H9 (cell line): Measurements from ENCODE around the gene CDH24. TPM values are rescaled to one million over a fixed set of nuclear protein-coding genes. Genes with fewer than 3 reads are reported as not detected.

Experiments used
- DNase-seq: peaks from one replicate; pipeline ENCODE4 v3.0.0-alpha.2; 2017
- H2AFZ ChIP-seq: one replicate; pipeline ENCODE4 v1.6.1; 2013; ENCODE audit warnings: mild to moderate bottlenecking, low read length, control low read depth, moderate library complexity
- H2AK5ac ChIP-seq: 2 replicates; pipeline ENCODE4 v1.6.1; 2013; ENCODE audit warnings: low read length, control low read depth, mixed read lengths; ENCODE audit not compliant: insufficient read length
- H2BK120ac ChIP-seq: one replicate; pipeline ENCODE4 v1.6.1; 2013; ENCODE audit warnings: low read depth, mild to moderate bottlenecking, low read length, control low read depth, inconsistent platforms; ENCODE audit not compliant: poor library complexity, severe bottlenecking
- H2BK12ac ChIP-seq: 2 replicates; pipeline ENCODE4 v1.6.1; 2013; ENCODE audit warnings: low read length, control low read depth, mixed read lengths, low read depth; ENCODE audit not compliant: insufficient read length
- H2BK15ac ChIP-seq: 2 replicates; pipeline ENCODE4 v1.6.1; 2013; ENCODE audit warnings: low read depth, low read length, control low read depth
- H2BK20ac ChIP-seq: one replicate; pipeline ENCODE4 v1.6.1; 2013; ENCODE audit warnings: low read depth, mild to moderate bottlenecking, low read length, control low read depth, inconsistent platforms; ENCODE audit not compliant: poor library complexity, severe bottlenecking
- H2BK5ac ChIP-seq: 2 replicates; pipeline ENCODE4 v1.6.1; 2013; ENCODE audit warnings: low read length, control low read depth, mixed read lengths; ENCODE audit not compliant: insufficient read length
- H3K14ac ChIP-seq: 2 replicates; pipeline ENCODE4 v1.6.1; 2013; ENCODE audit warnings: low read length, control low read depth; ENCODE audit not compliant: insufficient read depth
- H3K18ac ChIP-seq: 2 replicates; pipeline ENCODE4 v1.6.1; 2013; ENCODE audit warnings: low read depth, mild to moderate bottlenecking, mixed read lengths, low read length, control low read depth; ENCODE audit not compliant: insufficient read length
- H3K23ac ChIP-seq: 2 replicates; pipeline ENCODE4 v1.6.1; 2013; ENCODE audit warnings: low read length, control low read depth, mixed read lengths, low read depth; ENCODE audit not compliant: insufficient read length
- H3K23me2 ChIP-seq: 2 replicates; pipeline ENCODE4 v1.6.1; 2013; ENCODE audit warnings: low read depth, mild to moderate bottlenecking, mixed read lengths, low read length, control low read depth; ENCODE audit not compliant: insufficient read length, poor library complexity, severe bottlenecking
- H3K27ac ChIP-seq: 2 replicates; pipeline ENCODE4 v1.5.1; 2013; ENCODE audit warnings: low read length, control low read depth, mixed read lengths, low read depth; ENCODE audit not compliant: insufficient read length
- H3K27me3 ChIP-seq: 2 replicates; pipeline ENCODE4 v1.6.1; 2013; ENCODE audit warnings: low read length, control low read depth, inconsistent platforms; ENCODE audit not compliant: insufficient read depth
- H3K4ac ChIP-seq: 2 replicates; pipeline ENCODE4 v1.6.1; 2013; ENCODE audit warnings: low read depth, mild to moderate bottlenecking, control low read depth, inconsistent platforms, low read length, moderate library complexity
- H3K4me1 ChIP-seq: 2 replicates; pipeline ENCODE4 v1.6.1; 2013; ENCODE audit warnings: low read length, control low read depth, inconsistent platforms; ENCODE audit not compliant: insufficient read depth
- H3K4me2 ChIP-seq: 2 replicates; pipeline ENCODE4 v1.6.1; 2013; ENCODE audit warnings: low read length, control low read depth, mixed read lengths; ENCODE audit not compliant: insufficient read length, insufficient read depth
- H3K56ac ChIP-seq: 2 replicates; pipeline ENCODE4 v1.6.1; 2013; ENCODE audit warnings: low read depth, mild to moderate bottlenecking, mixed read lengths, low read length, control low read depth; ENCODE audit not compliant: insufficient read length
- H3K79me1 ChIP-seq: 2 replicates; pipeline ENCODE4 v1.6.1; 2013; ENCODE audit warnings: low read depth, mild to moderate bottlenecking, moderate library complexity, low read length, control low read depth, inconsistent platforms; ENCODE audit not compliant: insufficient read depth, poor library complexity, severe bottlenecking
- H3K79me2 ChIP-seq: 2 replicates; pipeline ENCODE4 v1.6.1; 2013; ENCODE audit warnings: low read length, control low read depth, inconsistent platforms; ENCODE audit not compliant: insufficient read depth
- H3K9ac ChIP-seq: 2 replicates; pipeline ENCODE4 v1.6.1; 2013; ENCODE audit warnings: low read length, control low read depth, mixed read lengths; ENCODE audit not compliant: insufficient read length; ENCODE audit errors: extremely low read depth
- H3K9me3 ChIP-seq: one replicate; pipeline ENCODE4 v1.6.1; 2013; ENCODE audit warnings: low read depth, low read length, inconsistent platforms; ENCODE audit not compliant: control insufficient read depth
- H3T11ph ChIP-seq: one replicate; pipeline ENCODE4 v1.6.1; 2013; ENCODE audit warnings: mild to moderate bottlenecking, low read length, control low read depth, inconsistent platforms
- H4K20me1 ChIP-seq: one replicate; pipeline ENCODE4 v1.6.1; 2013; ENCODE audit not compliant: control insufficient read depth, insufficient read length, insufficient read depth
- H4K5ac ChIP-seq: 2 replicates; pipeline ENCODE4 v1.6.1; 2013; ENCODE audit warnings: low read depth, mild to moderate bottlenecking, mixed read lengths, low read length, control low read depth; ENCODE audit not compliant: insufficient read length
- H4K8ac ChIP-seq: replicated peaks from 2 replicates; pipeline ENCODE4 v1.6.1; 2013; ENCODE audit warnings: low read length, control low read depth, mixed read lengths, low read depth; ENCODE audit not compliant: insufficient read length
- H4K91ac ChIP-seq: 2 replicates; pipeline ENCODE4 v1.6.1; 2013; ENCODE audit warnings: low read depth, mild to moderate bottlenecking, moderate library complexity, mixed read lengths, low read length, control low read depth; ENCODE audit not compliant: insufficient read length
- H3K27ac Mint-ChIP-seq, 3 experiments: 2 replicates in 2 of 3; 3 replicates in 1 of 3; pipeline ENCODE4 v1.8.0; 2020 to 2021; ENCODE audit warnings: mixed read lengths in 3 of 3, mild to moderate bottlenecking in 1 of 3, moderate library complexity in 1 of 3
- H3K27me3 Mint-ChIP-seq: 2 replicates; pipeline ENCODE4 v1.8.0; 2021; ENCODE audit warnings: low read depth, mild to moderate bottlenecking, moderate library complexity, mixed read lengths
- H3K36me3 Mint-ChIP-seq, 3 experiments: 2 replicates in 2 of 3; 3 replicates in 1 of 3; pipeline ENCODE4 v1.8.0; 2020 to 2021; ENCODE audit warnings: low read depth in 3 of 3, mixed read lengths in 3 of 3; ENCODE audit not compliant: insufficient read depth in 1 of 3
- H3K4me1 Mint-ChIP-seq, 2 experiments: 2 replicates each; pipeline ENCODE4 v1.8.0; 2020; ENCODE audit warnings: mixed read lengths in 2 of 2
- H3K4me3 Mint-ChIP-seq, 2 experiments: 2 replicates in 1 of 2; 3 replicates in 1 of 2; pipeline ENCODE4 v1.8.0; 2020 to 2021; ENCODE audit warnings: mild to moderate bottlenecking in 2 of 2, mixed read lengths in 2 of 2, moderate library complexity in 1 of 2
- H3K9me3 Mint-ChIP-seq, 2 experiments: 2 replicates in 1 of 2; 3 replicates in 1 of 2; pipeline ENCODE4 v1.8.0; 2020; ENCODE audit warnings: mild to moderate bottlenecking in 2 of 2, mixed read lengths in 2 of 2, moderate library complexity in 1 of 2
- CTCF ChIP-seq: fragments of 200-600 bp; sonication (generic); conservative IDR thresholded peaks from 3 replicates; pipeline ENCODE4 v1.8.0; 2021; ENCODE audit warnings: antibody characterized with exemption, mild to moderate bottlenecking
- WGBS: extraction: QIAGEN DNeasy Blood & Tissue Kit; methylation state at CpG from one replicate; pipeline ENCODE4 v1.1.7; 2013; ENCODE audit warnings: missing lambda C conversion rate, low lambda C conversion rate, mixed read lengths; ENCODE audit not compliant: insufficient read length; ENCODE audit errors: extremely low coverage; 5-methylcytosine and 5-hydroxymethylcytosine counted together
- total RNA-seq: library from RNA; stranded (reverse); gene quantifications from 2 replicates; pipeline ENCODE4 v1.2.1, GENCODE V29; 2021

Gene CDH24
- total RNA-seq, 1 experiment from 2014 or later, result 16.7 TPM

GRCh38 chr14:23099212-23099861 lies 42.0 kb upstream of the CDH24 start:
- Mint-ChIP-seq H3K4me3 (no peak overlapping the region), H3K36me3 (peaks cover 11 to 25% (median 24%) of the 10 kb centered on the region in 3 experiments), H3K9me3 (no peaks in the 10 kb centered on the region), H3K27me3 (peaks cover 18% of the 10 kb centered on the region), H3K27ac (no peak overlapping the region), H3K4me1 (peaks cover 40 to 46% of the 10 kb centered on the region in 2 experiments)
- Histone ChIP-seq H2BK12ac (no peak overlapping the region), H2AK5ac (no peak overlapping the region), H3K9me3 (no peaks in the 10 kb centered on the region), H4K20me1 (no peaks in the 10 kb centered on the region), H3K79me1 (peaks cover 2% of the 10 kb centered on the region), H2AFZ (no peak overlapping the region), H3K4me1 (no peaks in the 10 kb centered on the region), H3K23ac (no peak overlapping the region), H3K27me3 (no peaks in the 10 kb centered on the region), H3K9ac (no peak overlapping the region), H3K23me2 (no peaks in the 10 kb centered on the region), H2BK5ac (no peak overlapping the region), H3K18ac (no peak overlapping the region), H2BK15ac (no peak overlapping the region), H3K27ac (no peak overlapping the region), H4K8ac (no peak overlapping the region), H3K4ac (no peak overlapping the region), H2BK20ac (no peak overlapping the region), H3K4me2 (no peak overlapping the region), H4K5ac (no peak overlapping the region), H3T11ph (no peak overlapping the region), H2BK120ac (no peak overlapping the region), H4K91ac (no peak overlapping the region), H3K56ac (no peak overlapping the region), H3K14ac (no peak overlapping the region), H3K79me2 (peaks cover 4% of the 10 kb centered on the region; the same call in 1 of the 2 replicates)
- no peak for DNase-seq
- WGBS, result no CpG with 5 or more reads among the region's 10 CpGs
- TF ChIP-seq CTCF, result no peak; the same call in 2 of the 3 replicates
